Esophagus muscularis mucosa (tissue), 4 donors: ENCODE results near the gene KCNQ1. TPM values are rescaled to one million over a fixed set of nuclear protein-coding genes. Genes with fewer than 3 reads are reported as not detected.

Source experiments
- DNase-seq: peaks from one replicate; pipeline ENCODE4 v3.0.0-alpha.2; 2017; ENCODE audit errors: extremely low spot score
- H3K27ac ChIP-seq, 4 donors: fragments of 200-600 bp; sonication (generic); replicated peaks in 1 of 4; 1 replicate in 3 of 4; 2 replicates in 1 of 4; pipeline ENCODE4 v1.5.1; 2016 to 2019; ENCODE audit warnings: mild to moderate bottlenecking in 1 of 4
- H3K27me3 ChIP-seq, 4 donors: fragments of 200-600 bp; sonication (generic); one replicate each; pipeline versions ENCODE4 v1.5.1 to v1.6.0; 2016 to 2019
- H3K36me3 ChIP-seq, 4 donors: fragments of 200-600 bp; sonication (generic); one replicate each; pipeline ENCODE4 v1.5.1; 2016 to 2019
- H3K4me1 ChIP-seq, 4 donors: fragments of 200-600 bp; sonication (generic); one replicate each; pipeline ENCODE4 v1.5.1; 2016 to 2019
- H3K4me3 ChIP-seq, 4 donors: fragments of 200-600 bp; sonication (generic); 1 replicate in 2 of 4; 2 replicates in 2 of 4; pipeline ENCODE4 v1.5.1; 2016 to 2019; ENCODE audit warnings: mild to moderate bottlenecking in 4 of 4, moderate library complexity in 1 of 4
- H3K9me3 ChIP-seq, 4 donors: fragments of 200-600 bp; sonication (generic); 1 replicate in 3 of 4; 2 replicates in 1 of 4; pipeline ENCODE4 v1.5.1; 2016 to 2019
- CTCF ChIP-seq, 3 experiments: fragments of 200-600 bp in 2 of 3; fragments of 450-650 bp in 1 of 3; sonication (generic) in 2 of 3; IDR thresholded peaks; one replicate each; pipeline ENCODE4 v1.5.1; 2017 to 2019; ENCODE audit warnings: antibody characterized with exemption in 3 of 3, mild to moderate bottlenecking in 2 of 3, moderate library complexity in 1 of 3
- EP300 ChIP-seq: sonication (generic); formaldehyde crosslinking; IDR thresholded peaks from one replicate; pipeline ENCODE4 v1.6.1; 2017; ENCODE audit warnings: antibody characterized with exemption
- POLR2A ChIP-seq: fragments of 450-650 bp; IDR thresholded peaks from one replicate; pipeline ENCODE4 v1.6.1; 2017; ENCODE audit warnings: antibody characterized with exemption, moderate library complexity, mild to moderate bottlenecking, low read depth
- POLR2AphosphoS5 ChIP-seq, 2 donors: sonication (generic); formaldehyde crosslinking; IDR thresholded peaks; one replicate each; pipeline ENCODE4 v1.6.1; 2017; ENCODE audit warnings: antibody characterized with exemption in 2 of 2
- WGBS: methylation state at CpG from one replicate; pipeline ENCODE4 v1.1.5; 2018; 5-methylcytosine and 5-hydroxymethylcytosine counted together
- intact Hi-C: fragments of 100-400 bp; cut with DNase I; formaldehyde crosslinking; loops from one replicate; pipeline ENCODE4 v1.15.1; 2023
- total RNA-seq, 4 donors: library from RNA; depleted of rRNA; stranded (reverse); fragments of >200 nt; gene quantifications; one replicate each; pipeline versions ENCODE4 v1.1.0 to v1.2.1, GENCODE V29; 2016

Gene KCNQ1
- total RNA-seq, 4 donors from 2014 or later = 2.1 to 5.9 (median 4.3) TPM

GRCh38 chr11:2641623-2642022, 196.8 kb downstream of the KCNQ1 start:
- TF ChIP-seq POLR2AphosphoS5 (IDR thresholded peaks at IDR 0.05) = no peak
- TF ChIP-seq CTCF (IDR thresholded peaks at IDR 0.05) = no peak
- TF ChIP-seq EP300 = no peak
- no peak for TF ChIP-seq POLR2A
- H3K27me3 ChIP-seq = no peaks in the 10 kb centered on the region
- peaks cover 0 to 85% (median 78%) of the 10 kb centered on the region in 4 donors for H3K9me3 ChIP-seq
- intact Hi-C loops = no loop called here
- H3K36me3 ChIP-seq = no peaks in the 10 kb centered on the region
- no peaks in the 10 kb centered on the region for H3K4me1 ChIP-seq
- 92% methylated on average over 1 of the region's 1 CpG for WGBS
- H3K27ac ChIP-seq = no peak overlapping the region
- no peak overlapping the region for H3K4me3 ChIP-seq
- no peak for DNase-seq

- Histone ChIP-seq H3K9me3 (peaks cover 0 to 98% (median 89%) of the 10 kb centered on the region in 4 donors), H3K4me3 (no peak overlapping the region), H3K27me3 (no peaks in the 10 kb centered on the region), H3K27ac (no peak overlapping the region), H3K36me3 (no peaks in the 10 kb centered on the region), H3K4me1 (no peaks in the 10 kb centered on the region)
- TF ChIP-seq CTCF (IDR thresholded peaks at IDR 0.05) (no peak), EP300 (no peak), POLR2AphosphoS5 (IDR thresholded peaks at IDR 0.05) (no peak), POLR2A (no peak)
- 91% methylated on average over 3 of the region's 3 CpGs for WGBS
- DNase-seq = no peak
- intact Hi-C loops = no loop called here
Observed at GRCh38 chr11:2643746-2644145, 198.9 kb downstream of the KCNQ1 start.

- Histone ChIP-seq H3K4me1 (no peaks in the 10 kb centered on the region), H3K4me3 (no peak overlapping the region), H3K27ac (no peak overlapping the region), H3K27me3 (no peaks in the 10 kb centered on the region), H3K9me3 (peaks cover 2 to 98% (median 87%) of the 10 kb centered on the region in 4 donors), H3K36me3 (no peaks in the 10 kb centered on the region)
- DNase-seq = no peak
- intact Hi-C loops = no loop called here
- no peak for TF ChIP-seq POLR2AphosphoS5 (IDR thresholded peaks at IDR 0.05)
- TF ChIP-seq POLR2A = no peak
- 100% methylated on average over 1 of the region's 4 CpGs for WGBS
Observed at GRCh38 chr11:2644844-2645778, 200.3 kb downstream of the KCNQ1 start.

- H3K27me3 ChIP-seq = no peaks in the 10 kb centered on the region
- peaks cover 2 to 98% (median 87%) of the 10 kb centered on the region in 4 donors for H3K9me3 ChIP-seq
- no peaks in the 10 kb centered on the region for H3K36me3 ChIP-seq
- intact Hi-C loops = no loop called here
- no peak for TF ChIP-seq EP300
- no peak for TF ChIP-seq POLR2A
- TF ChIP-seq CTCF (IDR thresholded peaks at IDR 0.05) = no peak
- no peak for TF ChIP-seq POLR2AphosphoS5 (IDR thresholded peaks at IDR 0.05)
- H3K27ac ChIP-seq = no peak overlapping the region
- DNase-seq = no peak
- H3K4me3 ChIP-seq = no peak overlapping the region
- H3K4me1 ChIP-seq = no peaks in the 10 kb centered on the region
- WGBS = 69% methylated on average over 1 of the region's 1 CpG
Observed at GRCh38 chr11:2645779-2646118, 200.9 kb downstream of the KCNQ1 start.

- H3K36me3 ChIP-seq = no peaks in the 10 kb centered on the region
- 90% methylated on average over 1 of the region's 1 CpG for WGBS
- H3K27me3 ChIP-seq = no peaks in the 10 kb centered on the region
- H3K4me1 ChIP-seq = no peaks in the 10 kb centered on the region
- DNase-seq = no peak
- H3K4me3 ChIP-seq = no peak overlapping the region
- peaks cover 2 to 98% (median 83%) of the 10 kb centered on the region in 4 donors for H3K9me3 ChIP-seq
- no peak overlapping the region for H3K27ac ChIP-seq
- no peak for TF ChIP-seq POLR2A
- no peak for TF ChIP-seq EP300
- no peak for TF ChIP-seq CTCF (IDR thresholded peaks at IDR 0.05)
- no peak for TF ChIP-seq POLR2AphosphoS5 (IDR thresholded peaks at IDR 0.05)
- intact Hi-C loops = no loop called here
Observed at GRCh38 chr11:2647167-2647566, 202.4 kb downstream of the KCNQ1 start.
